ENCODE measurements around the gene KLRK1.
"Not testable (repeated sequence)": the region's sequence is repeated elsewhere in the genome, so short reads cannot be mapped to it uniquely, and the experiment has no call there.

DNA sequence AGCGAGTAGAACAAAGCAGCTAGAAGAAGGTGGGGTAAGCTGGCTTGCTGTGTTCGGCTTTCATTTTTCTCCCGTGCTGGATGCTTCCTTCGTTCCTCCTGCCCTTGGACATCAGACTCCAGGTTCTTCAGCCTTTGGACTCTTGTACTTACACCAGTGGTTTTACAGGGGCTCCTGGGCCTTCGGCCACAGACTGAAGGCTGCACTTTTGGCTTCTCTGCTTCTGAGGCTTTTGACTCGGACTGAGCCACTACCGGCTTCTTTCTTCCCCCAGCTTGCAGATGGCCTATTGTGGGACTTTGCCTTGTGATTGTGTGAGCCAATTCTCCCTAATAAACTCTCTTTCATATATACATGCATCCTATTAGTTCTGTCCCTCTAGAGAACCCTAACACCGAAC is 36.1 kb upstream of the KLRK1 start:
- not testable (repeated sequence) for TF ChIP-seq POLR2AphosphoS5, POLR2A, EP300 (IDR thresholded peaks at IDR 0.05)
- TF ChIP-seq, protein P1, sequence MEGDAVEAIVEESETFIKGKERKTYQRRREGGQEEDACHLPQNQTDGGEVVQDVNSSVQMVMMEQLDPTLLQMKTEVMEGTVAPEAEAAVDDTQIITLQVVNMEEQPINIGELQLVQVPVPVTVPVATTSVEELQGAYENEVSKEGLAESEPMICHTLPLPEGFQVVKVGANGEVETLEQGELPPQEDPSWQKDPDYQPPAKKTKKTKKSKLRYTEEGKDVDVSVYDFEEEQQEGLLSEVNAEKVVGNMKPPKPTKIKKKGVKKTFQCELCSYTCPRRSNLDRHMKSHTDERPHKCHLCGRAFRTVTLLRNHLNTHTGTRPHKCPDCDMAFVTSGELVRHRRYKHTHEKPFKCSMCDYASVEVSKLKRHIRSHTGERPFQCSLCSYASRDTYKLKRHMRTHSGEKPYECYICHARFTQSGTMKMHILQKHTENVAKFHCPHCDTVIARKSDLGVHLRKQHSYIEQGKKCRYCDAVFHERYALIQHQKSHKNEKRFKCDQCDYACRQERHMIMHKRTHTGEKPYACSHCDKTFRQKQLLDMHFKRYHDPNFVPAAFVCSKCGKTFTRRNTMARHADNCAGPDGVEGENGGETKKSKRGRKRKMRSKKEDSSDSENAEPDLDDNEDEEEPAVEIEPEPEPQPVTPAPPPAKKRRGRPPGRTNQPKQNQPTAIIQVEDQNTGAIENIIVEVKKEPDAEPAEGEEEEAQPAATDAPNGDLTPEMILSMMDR (IDR thresholded peaks at IDR 0.05), result not testable (repeated sequence)
